ACHN (cell line): ENCODE results near the gene ZNF664.
A peak's percentile ranks its signal among the peaks of the same experiment; 100 is the strongest.

Source experiments
- DNase-seq: peaks from one replicate; pipeline ENCODE4 v3.0.0-alpha.2; 2015
- in situ Hi-C: cut with HindIII; loops from 2 replicates; pipeline ENCODE4 v1.10.0; 2017; ENCODE audit warnings: low sequenced_read_pairs, low pct_ligation_motif_present, low pct_unique_long_range_greater_than_20kb

The ZNF664 gene

DNA sequence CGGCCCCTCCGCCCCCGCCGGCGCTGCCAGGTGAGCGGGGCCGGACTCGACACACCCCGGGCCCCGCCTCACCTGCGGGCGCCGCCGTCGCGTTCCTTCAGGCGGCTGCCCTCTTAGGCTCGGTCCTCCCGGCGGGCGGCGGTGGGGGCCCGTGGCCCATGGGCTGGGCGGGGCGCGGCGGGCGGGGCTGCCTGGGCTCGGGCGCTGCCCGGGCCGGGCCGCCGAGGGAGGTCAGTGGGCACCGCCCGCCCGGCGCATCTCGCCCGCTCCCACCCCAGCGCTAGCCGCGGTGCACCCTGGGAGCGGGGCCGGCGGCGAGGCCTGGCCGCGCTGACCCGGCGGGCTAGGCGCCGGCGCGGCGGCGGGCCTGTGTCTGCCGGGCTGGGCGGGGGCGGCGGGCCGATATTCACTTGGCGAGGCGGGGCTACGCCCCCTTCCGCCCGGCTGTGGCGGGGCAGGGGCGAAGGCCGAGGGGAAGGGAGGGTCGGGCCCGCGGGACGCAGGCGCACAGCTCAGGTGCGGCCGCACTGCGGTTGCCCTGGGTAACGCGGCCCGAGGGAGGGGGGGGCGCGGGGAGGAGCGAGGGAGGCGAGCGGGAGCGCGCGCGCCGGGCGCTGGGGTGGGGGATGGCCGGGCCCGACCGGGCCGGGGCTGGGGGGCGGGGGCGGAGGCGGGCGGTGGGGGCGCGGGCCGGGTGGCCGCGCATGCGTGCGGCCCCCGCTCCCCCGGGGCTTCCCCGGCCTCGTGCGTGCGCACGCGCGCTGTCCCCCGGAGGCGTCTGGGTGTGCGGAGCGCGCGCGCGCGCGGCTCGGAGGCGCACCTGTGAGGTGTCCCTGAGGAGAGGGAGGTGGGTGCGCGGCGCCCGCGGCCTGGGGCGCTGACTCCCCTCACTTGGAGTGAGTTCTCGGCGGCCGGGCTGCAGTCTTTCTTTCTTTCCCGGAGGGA, at the start of gene ZNF664, which contains the start of gene CCDC92:
TSS of gene ZNF664 (plus strand) at position 759 of the 945 bp plus-strand sequence. CDS start 38,930 bp downstream, outside the sequence.
TSS of gene CCDC92 (minus strand) at position 375 of the 945 bp plus-strand sequence. CDS start 28,526 bp downstream, outside the sequence.
- in situ Hi-C loops = no loop called here
- peak; percentile 98 for DNase-seq

DNA sequence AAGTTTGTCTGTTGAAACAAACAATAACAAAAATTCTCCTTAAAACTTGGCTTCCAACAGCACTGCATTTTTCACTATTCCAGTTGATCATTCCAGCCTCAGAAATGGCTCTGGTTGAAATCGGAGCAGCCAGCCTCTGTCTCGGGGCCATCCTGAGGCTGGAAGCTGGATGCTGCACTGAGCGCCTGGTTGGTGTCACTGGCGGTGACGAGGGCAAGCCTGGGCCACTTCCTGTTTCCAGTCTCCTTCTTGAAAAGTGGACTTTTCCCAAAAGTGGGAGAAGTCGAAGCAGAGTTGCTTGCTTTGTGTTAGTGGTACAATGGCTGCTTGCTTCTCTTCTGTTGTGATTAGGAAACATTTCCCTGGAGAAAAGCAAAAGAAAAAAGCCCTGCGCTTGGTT, 49.1 kb upstream of the ZNF664 start:
- DNase-seq = no peak
- in situ Hi-C loops = no loop called here

DNA sequence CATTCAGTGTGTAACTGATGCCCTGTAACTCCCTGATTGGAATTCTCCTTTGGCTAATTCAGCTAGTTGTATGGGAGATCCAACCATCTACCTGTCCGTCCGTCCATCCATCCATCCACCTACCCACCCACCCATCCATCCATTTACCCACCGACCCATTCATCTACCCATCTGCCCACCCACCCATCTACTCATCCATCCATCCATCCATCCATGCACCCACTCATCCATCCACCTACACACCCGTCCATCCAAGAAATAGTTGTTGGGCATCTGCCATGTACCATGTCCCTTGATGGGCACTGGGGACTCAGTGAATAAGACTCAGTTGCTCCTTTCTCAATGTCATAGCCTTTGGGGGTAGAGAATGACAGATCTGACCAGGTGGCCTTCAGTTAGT, 48.5 kb upstream of the ZNF664 start:
- in situ Hi-C loops = no loop called here
- no peak for DNase-seq

DNA sequence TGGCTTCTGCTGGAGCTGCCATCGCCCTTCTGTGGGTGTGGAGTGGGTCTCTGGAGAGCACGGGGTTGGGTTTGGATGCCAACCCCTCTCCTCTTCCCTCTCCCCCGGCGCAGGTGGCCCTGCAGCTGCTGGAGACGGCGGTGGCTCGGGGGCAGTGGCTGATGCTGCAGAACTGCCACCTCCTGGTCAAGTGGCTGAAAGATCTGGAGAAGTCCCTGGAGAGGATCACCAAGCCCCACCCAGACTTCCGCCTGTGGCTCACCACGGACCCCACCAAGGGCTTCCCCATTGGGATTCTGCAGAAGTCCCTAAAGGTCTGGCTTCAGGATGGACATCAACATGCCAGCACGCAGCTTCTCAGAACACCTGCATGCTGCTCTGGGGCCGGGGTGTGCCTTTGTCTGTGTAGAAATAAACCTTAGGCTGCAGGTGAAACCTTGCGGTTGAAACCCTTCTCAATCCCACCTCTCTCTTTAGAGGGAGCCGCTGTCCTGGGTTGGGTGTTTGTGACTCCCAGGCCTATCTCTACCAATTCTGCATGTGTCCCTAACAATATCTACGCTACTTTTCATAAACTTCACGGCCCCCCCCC, 44.6 kb upstream of the ZNF664 start:
- DNase-seq = no peak
- in situ Hi-C loops = no loop called here

DNA sequence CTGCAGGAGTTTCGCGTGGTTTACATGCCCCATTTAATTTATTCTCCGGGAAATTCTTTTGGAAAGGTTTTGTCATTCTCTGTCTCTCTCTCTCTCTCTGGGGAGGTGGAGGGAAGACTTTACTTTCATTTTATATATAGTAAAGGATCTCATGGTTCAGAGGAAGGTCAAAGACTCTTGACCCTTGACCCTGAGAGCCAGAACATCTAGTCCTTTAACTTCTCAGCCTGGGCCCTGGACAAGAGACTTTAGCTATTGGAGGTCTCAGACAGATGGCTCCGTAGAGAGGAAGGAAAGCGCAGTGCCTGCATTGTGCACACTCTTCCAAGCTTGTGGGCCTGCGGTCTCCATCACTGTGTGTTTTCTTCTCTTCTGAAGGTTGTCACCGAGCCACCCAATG, 44.1 kb upstream of the ZNF664 start:
- no peak for DNase-seq
- in situ Hi-C loops = no loop called here

DNA sequence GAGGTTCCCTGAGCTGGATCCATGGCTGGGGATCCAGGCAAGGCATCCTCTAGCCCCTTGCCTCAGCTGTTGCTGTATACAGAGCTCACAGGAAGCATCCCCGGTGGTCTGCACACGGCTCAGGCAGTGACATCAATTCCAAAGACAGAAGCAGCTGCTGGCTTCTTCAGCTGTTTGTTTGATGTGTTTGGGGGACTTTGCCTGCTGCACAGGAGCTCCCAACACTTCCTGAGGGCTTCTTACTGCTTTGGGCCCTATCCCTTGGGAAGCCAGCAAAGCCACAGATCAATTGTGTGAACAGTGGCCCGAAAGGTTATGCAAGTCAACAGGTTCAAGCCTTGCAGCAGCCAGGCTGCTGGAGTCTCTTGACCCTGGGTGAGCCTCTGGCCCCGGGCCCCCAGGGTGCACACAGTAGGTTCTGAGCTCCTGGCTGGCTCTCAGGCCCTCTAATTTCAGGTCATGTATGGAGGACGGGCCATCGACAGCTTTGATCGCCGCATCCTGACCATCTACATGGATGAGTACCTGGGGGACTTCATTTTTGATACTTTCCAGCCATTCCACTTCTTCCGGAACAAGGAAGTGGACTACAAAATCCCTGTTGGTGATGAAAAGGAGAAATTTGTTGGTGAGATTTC, 43.0 kb upstream of the ZNF664 start:
- no peak for DNase-seq
- in situ Hi-C loops = no loop called here

DNA sequence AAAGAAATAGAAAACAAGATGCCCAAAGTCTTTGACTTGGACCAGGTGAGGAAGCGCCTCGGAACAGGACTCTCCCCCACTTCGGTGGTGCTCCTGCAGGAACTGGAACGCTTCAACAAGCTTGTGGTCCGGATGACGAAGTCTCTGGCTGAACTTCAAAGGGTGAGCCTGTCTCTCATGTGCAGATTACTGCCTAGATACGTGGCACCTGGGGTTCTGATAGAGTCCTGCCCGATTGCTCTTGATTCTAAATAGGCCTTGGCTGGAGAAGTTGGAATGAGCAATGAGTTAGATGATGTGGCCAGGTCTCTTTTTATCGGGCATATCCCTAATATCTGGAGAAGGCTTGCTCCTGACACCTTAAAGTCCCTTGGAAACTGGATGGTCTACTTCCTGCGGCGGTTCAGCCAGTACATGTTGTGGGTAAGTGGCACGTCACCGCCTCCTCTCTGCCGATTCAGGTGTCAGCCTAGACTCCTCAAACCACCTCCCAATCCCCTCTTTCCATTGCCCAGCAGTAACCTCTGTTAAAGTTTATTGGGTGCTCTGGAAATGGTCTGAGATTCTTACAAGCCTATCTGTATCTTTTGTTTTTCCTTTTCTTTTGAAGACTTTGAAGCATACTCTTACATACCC, 41.2 kb upstream of the ZNF664 start:
- no peak for DNase-seq
- in situ Hi-C loops = no loop called here

DNA sequence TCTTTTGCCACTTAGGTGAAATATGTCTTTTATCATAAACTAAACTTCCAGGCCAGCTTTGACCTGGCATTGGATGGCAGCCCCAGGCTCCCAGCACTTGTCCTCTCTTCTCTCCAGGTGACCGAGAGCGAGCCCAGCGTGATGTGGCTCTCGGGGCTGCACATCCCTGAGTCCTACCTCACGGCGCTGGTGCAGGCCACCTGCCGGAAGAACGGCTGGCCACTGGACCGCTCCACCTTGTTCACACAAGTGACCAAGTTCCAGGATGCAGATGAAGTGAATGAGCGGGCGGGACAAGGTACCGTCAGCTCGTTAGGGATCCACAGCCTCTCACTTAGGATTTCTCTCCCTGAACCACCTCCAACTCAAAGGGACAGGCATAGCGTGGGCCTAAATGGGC, 39.8 kb upstream of the ZNF664 start:
- in situ Hi-C loops = no loop called here
- no peak for DNase-seq

DNA sequence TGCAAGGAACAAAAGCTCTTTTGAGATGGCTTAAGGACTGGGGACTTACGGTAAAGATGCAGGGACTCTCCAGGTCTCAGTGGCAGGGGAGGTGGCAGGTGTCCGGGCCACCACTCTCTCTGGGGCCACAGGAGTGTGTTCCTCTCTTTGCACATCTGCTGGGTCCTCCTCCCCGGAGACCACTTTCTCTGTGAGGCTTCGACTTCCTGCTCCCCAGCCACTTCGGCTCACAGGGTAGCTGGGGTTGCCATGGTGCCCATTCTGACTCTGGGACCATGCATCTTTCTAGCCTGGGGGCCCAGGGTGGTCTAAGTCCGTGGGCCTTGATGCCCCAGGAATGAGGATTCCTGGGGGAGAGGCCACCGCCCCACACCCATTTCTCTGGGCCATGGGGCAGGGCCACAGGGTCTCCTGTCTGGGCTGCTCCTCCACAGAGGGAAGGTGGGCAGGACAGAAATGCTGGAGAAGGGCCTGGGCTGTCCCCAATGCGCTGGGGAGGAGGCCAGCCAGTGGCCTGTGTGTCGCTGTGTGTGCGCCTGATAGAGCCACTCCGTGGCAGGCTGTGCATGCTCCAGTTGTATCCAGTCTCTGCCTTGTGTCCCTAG, 38.9 kb upstream of the ZNF664 start:
- in situ Hi-C loops = no loop called here
- no peak for DNase-seq

DNA sequence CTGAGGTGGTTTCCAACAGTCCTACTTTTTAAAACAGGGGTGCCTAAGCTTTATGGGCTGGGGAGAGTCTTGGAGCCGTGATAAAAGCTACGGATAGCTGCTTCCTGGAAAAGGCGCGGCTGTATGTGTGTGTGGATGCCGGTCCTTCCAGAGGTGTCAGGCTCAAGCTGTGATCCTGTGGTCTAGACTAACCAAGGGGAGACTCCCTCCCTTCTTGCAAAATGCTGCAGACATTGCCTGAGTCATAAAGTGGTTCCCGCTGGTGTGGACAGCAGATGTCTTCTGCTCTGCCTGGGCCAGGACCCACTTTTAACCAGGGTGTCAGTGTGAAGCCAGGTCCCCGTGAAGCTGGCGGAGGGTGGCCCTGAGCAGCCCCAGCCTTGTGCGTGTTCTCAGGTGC, 38.2 kb upstream of the ZNF664 start:
- in situ Hi-C loops = no loop called here
- DNase-seq = no peak

DNA sequence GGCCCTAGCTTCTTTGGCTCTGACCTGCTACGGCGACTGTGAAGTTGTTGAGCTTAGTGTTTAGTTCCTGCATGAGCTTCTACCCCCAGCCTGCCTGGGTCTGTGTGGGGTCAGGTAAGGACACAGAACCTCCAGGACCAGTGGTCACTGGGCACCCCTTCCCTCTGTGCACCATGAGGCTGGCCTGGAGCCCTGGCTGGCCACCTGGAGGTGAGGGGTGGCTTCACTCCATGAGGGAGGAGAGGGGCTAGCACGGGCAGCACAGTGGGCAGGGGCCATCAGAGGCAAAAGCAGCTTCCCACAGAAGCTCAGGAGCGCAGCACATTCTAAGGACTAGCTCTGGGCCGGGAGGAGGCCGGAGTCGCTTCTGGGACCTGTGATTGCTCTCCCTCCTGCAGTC, 37.1 kb upstream of the ZNF664 start:
- DNase-seq = no peak
- in situ Hi-C loops = no loop called here

DNA sequence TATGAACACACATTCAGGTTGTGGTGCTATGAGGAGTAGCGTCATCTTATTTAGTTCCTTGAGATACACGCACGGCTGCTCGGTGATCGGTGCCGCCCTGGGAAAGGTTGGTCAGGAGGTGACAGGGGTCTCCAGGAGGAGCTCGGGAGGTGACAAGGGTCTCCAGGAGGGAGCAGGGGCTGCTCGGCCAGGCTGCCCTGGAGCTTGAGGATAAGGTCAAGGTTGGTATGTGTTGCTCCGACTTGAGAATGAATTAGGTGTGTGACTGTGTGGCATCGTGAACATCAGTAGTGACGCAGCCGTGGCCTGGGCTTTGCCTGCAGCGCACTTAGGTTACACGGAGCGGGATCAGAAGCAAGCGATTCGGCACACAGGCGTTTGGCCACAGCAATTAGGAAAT, 36.5 kb upstream of the ZNF664 start:
- in situ Hi-C loops = no loop called here
- DNase-seq = no peak

DNA sequence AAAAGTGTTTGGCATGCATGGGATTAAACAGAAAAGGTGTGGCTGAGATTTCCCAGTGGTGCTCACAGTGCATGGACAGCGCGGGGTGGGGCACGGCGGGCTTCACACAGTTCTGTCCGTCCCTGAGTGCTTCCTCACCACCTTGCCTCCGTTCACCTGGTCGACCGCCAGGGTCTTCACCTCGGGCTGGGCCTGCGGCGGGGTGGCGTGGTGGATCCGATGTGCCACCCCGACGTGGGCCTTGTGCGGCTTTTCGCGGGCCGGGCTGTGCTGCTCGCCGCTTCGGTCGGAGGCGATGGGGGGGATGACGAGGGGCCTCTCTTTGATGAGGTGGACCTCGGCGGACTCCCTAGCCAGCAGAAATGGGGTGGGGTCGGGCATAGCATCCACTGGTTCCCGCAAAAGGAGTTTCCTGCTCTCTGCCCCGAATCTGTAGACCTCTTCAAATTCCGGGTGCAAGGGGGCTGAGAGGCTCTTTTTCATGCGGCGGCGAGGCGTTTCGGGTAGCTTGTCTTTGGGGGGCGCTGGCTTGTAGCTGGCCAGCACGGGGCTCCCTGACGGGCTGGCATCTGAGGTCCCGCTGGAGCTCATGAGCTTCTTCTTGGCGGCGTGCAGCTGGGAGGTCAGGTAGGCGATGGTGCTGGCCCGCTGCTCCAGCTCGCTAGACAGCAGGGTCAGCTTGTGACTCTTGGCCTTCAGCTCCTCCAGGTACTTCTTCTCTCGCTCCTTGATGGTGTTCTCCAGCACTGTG, 35.9 kb upstream of the ZNF664 start:
- in situ Hi-C loops = no loop called here
- DNase-seq = no peak

DNA sequence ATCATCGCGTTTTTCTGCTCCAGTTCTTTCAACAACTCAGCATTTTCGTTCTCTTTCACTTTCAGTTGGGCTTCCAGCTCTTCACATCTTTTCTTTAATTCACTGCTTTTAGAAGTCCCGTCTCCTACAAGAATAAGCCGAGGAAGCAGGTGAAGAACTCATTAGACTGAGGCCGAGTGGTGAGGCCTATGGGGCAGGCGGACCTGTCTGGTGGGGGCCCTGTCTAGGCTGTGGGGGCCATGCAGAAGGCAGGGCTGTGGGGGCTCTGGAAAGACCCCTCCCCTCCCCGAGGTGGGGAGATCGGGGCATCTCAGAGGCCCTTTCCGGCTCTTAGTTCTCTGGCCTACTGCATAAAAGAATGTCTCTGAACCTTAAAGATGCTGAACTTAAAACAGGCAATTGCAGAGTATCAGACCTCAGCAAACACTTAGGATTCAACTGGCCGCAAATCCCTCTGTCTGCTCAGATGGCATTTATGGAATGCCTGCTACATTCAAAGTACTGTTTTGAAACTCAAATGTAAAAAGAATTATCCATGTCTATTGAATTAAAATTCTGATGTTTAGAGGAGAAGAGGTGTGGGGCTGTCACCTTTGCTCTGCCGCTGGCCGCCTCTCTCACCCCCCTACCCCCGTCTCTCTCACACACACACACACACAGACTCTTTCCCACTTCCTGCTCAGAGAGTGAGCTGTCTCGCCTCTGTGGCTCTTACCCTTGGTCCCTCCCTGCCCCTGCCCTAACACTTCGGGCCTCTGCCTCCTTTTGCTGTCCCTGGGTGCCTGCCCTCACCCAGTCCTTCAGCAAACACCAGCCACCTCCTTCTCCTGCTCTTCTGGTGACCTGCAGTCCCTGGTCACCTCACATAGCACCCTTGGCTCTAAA, 35.1 kb upstream of the ZNF664 start:
- in situ Hi-C loops = no loop called here
- no peak for DNase-seq

DNA sequence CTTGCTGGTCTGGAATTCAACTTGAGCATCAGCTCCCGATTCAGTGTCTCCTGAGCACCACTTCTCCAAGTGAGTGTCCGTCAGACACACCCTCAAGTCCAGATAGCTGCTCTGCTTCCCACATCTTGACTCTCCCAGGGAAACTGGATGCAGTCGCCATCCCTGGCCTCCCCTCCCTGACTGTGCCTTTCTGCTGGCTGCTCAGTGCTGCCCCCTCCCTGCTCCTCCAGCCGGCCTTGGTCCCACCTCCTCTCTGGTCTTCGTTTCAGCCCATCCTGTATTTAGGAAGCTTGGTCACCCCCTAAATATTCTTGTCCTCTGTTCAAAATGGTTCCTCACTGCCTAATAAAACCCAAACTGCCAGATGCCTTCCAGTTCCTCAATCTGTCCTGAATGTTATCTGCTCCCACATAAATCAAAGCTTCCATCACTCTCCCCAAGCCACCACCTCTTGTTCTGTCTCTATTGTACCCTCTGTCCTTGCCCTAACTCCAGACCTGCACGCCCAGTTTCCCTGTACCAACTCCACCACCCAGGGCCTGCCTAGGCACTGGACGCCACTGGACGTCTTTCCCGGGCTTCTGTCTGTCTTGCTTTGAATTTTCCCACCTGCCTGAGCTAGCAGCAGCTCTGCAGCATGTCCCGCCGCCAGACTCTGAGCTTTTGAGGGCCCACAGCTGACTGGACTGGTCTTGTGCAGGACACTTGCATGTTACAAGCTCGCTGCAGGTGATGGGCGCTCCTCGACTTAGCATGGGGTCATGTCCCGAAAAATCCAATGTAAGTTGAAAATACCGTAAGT, 34.1 kb upstream of the ZNF664 start:
- in situ Hi-C loops = no loop called here
- peak; percentile 20 for DNase-seq
